Panc1 (cell line): Measurements from ENCODE around the gene CACNA1B. TPM values are rescaled to one million over a fixed set of nuclear protein-coding genes. Genes with fewer than 3 reads are reported as not detected.

Source experiments
- ATAC-seq: fragments of 200-7000 bp; cut with Tn5 transposase; 2 replicates; pipeline ENCODE4 v1.9.1; 2020; ENCODE audit warnings: mild to moderate bottlenecking, moderate library complexity
- BruUV-seq: library from RNA; stranded (reverse); fragments of 400-500 nt; replicated peaks from 2 replicates; lab custom pipeline; 2021; lab: Mats Ljungman, UMichigan
- CTCF ChIA-PET: fragments of 300-600 bp; sonication (Branson Sonifier 250); formaldehyde crosslinking; loops from one replicate; lab custom pipeline; 2022; ENCODE audit warnings: antibody characterized with exemption; lab: Charles Lee
- POLR2A ChIA-PET: fragments of 300-600 bp; sonication (Branson Sonifier 250); formaldehyde crosslinking; loops from one replicate; lab custom pipeline; 2022; ENCODE audit warnings: antibody characterized with exemption; lab: Charles Lee
- DNase-seq: peaks from one replicate; pipeline ENCODE4 v3.0.0-alpha.2; 2010; ENCODE audit warnings: low read depth, low spot score
- H3K27ac ChIP-seq: 2 replicates; pipeline ENCODE4 v1.5.1; 2011; ENCODE audit warnings: mild to moderate bottlenecking, low read length, inconsistent platforms
- H3K27me3 ChIP-seq: fragments of 200-500 bp; sonication (Bioruptor generic); 2 replicates; pipeline ENCODE4 v1.6.0; 2014; ENCODE audit warnings: low read length, inconsistent platforms; ENCODE audit not compliant: control insufficient read depth, insufficient read depth
- H3K36me3 ChIP-seq: fragments of 200-500 bp; sonication (Bioruptor generic); 2 replicates; pipeline ENCODE4 v1.5.1; 2014; ENCODE audit warnings: inconsistent platforms, mild to moderate bottlenecking, low read length, moderate library complexity; ENCODE audit not compliant: control insufficient read depth, insufficient read depth
- H3K4me1 ChIP-seq: 2 replicates; pipeline ENCODE4 v1.5.1; 2011; ENCODE audit warnings: inconsistent platforms, mild to moderate bottlenecking, low read length, moderate library complexity; ENCODE audit not compliant: control insufficient read depth, insufficient read depth
- H3K4me3 ChIP-seq, 2 experiments: 2 replicates each; pipeline ENCODE4 v1.5.1; 2011 to 2012; ENCODE audit warnings: low read depth in 2 of 2, low read length in 2 of 2, mild to moderate bottlenecking in 2 of 2, inconsistent platforms in 1 of 2, moderate library complexity in 1 of 2
- H3K9me3 ChIP-seq: fragments of 200-500 bp; sonication (Bioruptor generic); 2 replicates; pipeline ENCODE4 v1.5.1; 2014; ENCODE audit warnings: low read depth, mild to moderate bottlenecking, inconsistent platforms, low read length, moderate library complexity; ENCODE audit not compliant: control insufficient read depth, insufficient read depth
- CTCF ChIP-seq: fragments of 450-650 bp; IDR thresholded peaks from 2 replicates; pipeline ENCODE4 v1.5.1; 2017; ENCODE audit warnings: mild to moderate bottlenecking
- POLR2AphosphoS5 ChIP-seq: IDR thresholded peaks from 2 replicates; pipeline ENCODE4 v1.6.1; 2012; ENCODE audit warnings: mild to moderate bottlenecking, low read depth, low read length, moderate library complexity
- REST ChIP-seq, 2 experiments: IDR thresholded peaks; 2 replicates each; pipeline ENCODE4 v1.6.1; 2011 to 2012; ENCODE audit warnings: low read depth in 2 of 2, control low read depth in 1 of 2, low read length in 1 of 2, mild to moderate bottlenecking in 1 of 2, moderate library complexity in 1 of 2; ENCODE audit not compliant: insufficient read depth in 1 of 2
- SIN3A ChIP-seq: IDR thresholded peaks from 2 replicates; pipeline ENCODE4 v1.6.1; 2012; ENCODE audit warnings: low read depth, mild to moderate bottlenecking, low read length, moderate library complexity, borderline replicate concordance; ENCODE audit not compliant: insufficient read depth
- TCF7L2 ChIP-seq: IDR thresholded peaks from 2 replicates; pipeline ENCODE4 v1.6.1; 2011; ENCODE audit warnings: mild to moderate bottlenecking, low read depth, low read length, inconsistent platforms
- in situ Hi-C: cut with HindIII; loops from 2 replicates; pipeline ENCODE4 v1.10.0; 2016; ENCODE audit warnings: low sequenced_read_pairs, low pct_unique_long_range_greater_than_20kb
- intact Hi-C: fragments of 100-400 bp; cut with micrococcal nuclease; formaldehyde crosslinking; loops from one replicate; pipeline ENCODE4 v1.10.0; 2022; ENCODE audit not compliant: unreplicated experiment
- total RNA-seq: library from RNA; stranded (reverse); gene quantifications from one replicate; pipeline ENCODE4 v1.2.1, GENCODE V29; 2021; ENCODE audit not compliant: unreplicated experiment

CACNA1B gene
- total RNA-seq, 1 experiment from 2014 or later = 0.49 TPM

- in situ Hi-C loops (no loop called here), intact Hi-C loops (no loop called here)
- POLR2A ChIA-PET = no interaction called here
- no TSS peak for BruUV-seq
- CTCF ChIA-PET = no interaction called here
- H3K9me3 ChIP-seq = no peaks in the 10 kb centered on the region
- H3K27me3 ChIP-seq = no peaks in the 10 kb centered on the region
- DNase-seq (no peak), ATAC-seq (no peak)
- no peaks in the 10 kb centered on the region for H3K4me1 ChIP-seq
- TF ChIP-seq POLR2AphosphoS5 (no peak), TCF7L2 (no peak), CTCF (no peak), REST (IDR thresholded peaks at IDR 0.05; ENCODE audit: insufficient read depth in 1 of 2, low read depth in 2 of 2, low read length in 1 of 2) (no peak), SIN3A (no peak)
- no peak overlapping the region for H3K27ac ChIP-seq
- H3K4me3 ChIP-seq = no peak overlapping the region
- H3K36me3 ChIP-seq = no peaks in the 10 kb centered on the region
Measured at GRCh38 chr9:137982200-137982599, 104.6 kb downstream of the CACNA1B start.

- Histone ChIP-seq H3K27me3 (no peaks in the 10 kb centered on the region), H3K4me3 (no peak overlapping the region), H3K36me3 (no peaks in the 10 kb centered on the region), H3K27ac (no peak overlapping the region), H3K4me1 (no peaks in the 10 kb centered on the region), H3K9me3 (no peaks in the 10 kb centered on the region)
- CTCF ChIA-PET = no interaction called here
- no peak for TF ChIP-seq TCF7L2
- no peak for TF ChIP-seq REST (IDR thresholded peaks at IDR 0.05; ENCODE audit: insufficient read depth in 1 of 2, low read depth in 2 of 2, low read length in 1 of 2)
- no TSS peak for BruUV-seq
- POLR2A ChIA-PET = no interaction called here
- intact Hi-C loops (no loop called here), in situ Hi-C loops (no loop called here)
- DNase-seq (no peak), ATAC-seq (no peak)
Measured at GRCh38 chr9:137984005-137984404, 106.4 kb downstream of the CACNA1B start.
